Activated CD8-positive, alpha-beta memory T cell treated with anti-CD3 and anti-CD28 coated beads for 1 hour (primary cell): Measurements from ENCODE around the gene DTD1.

Experiments
- DNase-seq, 2 donors: peaks; one replicate each; pipeline ENCODE4 v3.0.0-alpha.2; 2020; ENCODE audit warnings: low read depth in 1 of 2; ENCODE audit errors: extremely low read depth in 1 of 2

The DTD1 gene

DNA sequence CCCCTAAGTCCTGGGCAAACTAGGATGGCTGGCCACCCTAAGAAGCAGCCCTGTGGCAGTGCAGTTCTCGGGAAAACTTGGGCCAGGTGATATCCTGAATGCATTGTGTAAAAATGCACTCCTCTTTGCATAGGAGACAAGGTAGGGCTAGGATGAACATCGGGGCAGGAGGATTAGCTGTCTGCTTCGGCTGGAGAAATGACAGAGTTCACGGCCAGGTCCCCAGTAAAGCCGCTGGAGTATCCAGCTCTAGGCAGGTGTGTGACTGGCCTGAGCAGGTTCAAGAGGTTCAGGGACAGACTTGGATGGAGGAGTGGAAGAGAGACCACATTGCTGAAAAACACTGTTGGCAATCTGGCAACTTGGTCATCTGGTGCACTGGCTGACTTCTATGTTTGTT, 26.4 kb downstream of the DTD1 start:
- no peak for DNase-seq

DNA sequence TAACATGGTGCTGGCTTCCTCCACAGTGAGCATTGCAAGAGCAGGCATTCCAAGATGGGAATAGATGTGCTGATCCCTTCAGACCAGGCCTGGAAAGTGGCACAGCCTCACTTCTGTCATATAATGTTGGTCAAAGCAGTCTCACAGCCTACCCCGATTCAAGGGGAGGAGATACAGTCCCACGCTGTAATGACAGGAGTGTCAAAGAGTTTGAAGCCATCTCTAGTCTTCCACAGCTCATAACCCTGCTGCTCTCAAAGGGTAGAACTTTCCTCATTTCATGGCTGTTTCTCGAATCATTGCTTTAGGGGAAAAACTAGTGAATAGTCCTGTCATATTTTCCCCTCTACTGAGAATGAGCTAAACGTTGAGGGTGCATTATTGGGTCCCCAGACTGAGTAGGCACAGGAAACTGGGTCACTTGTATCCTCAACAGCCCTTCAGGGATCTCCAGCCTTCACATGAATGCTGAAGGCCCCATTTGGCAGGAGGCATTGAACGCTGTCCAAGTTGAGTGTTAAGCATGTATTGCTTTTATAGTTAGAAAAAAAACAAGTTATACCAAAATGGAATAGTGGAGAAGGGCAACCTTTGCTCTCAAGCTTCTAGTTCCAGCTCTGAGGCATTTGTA, 27.3 kb downstream of the DTD1 start:
- no peak for DNase-seq

DNA sequence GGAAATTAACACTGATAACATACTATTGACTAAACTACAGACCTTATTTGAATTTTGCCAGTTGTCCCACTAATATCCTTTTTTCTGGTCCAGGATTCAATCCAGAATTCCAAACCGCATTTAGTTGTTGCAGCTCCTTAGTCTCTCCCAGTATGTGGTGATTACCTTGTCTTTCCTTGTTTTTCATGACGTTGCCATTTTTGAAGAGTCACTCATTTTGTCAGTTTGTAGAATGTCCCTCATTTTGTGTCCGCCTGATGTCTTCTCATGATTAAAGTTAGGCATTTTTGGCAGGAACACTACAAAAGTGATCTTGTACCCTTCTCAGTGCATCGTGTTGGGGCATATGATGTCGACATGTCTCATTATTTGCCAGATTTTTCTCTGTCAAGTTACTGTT, 33.1 kb downstream of the DTD1 start:
- DNase-seq, result no peak

DNA sequence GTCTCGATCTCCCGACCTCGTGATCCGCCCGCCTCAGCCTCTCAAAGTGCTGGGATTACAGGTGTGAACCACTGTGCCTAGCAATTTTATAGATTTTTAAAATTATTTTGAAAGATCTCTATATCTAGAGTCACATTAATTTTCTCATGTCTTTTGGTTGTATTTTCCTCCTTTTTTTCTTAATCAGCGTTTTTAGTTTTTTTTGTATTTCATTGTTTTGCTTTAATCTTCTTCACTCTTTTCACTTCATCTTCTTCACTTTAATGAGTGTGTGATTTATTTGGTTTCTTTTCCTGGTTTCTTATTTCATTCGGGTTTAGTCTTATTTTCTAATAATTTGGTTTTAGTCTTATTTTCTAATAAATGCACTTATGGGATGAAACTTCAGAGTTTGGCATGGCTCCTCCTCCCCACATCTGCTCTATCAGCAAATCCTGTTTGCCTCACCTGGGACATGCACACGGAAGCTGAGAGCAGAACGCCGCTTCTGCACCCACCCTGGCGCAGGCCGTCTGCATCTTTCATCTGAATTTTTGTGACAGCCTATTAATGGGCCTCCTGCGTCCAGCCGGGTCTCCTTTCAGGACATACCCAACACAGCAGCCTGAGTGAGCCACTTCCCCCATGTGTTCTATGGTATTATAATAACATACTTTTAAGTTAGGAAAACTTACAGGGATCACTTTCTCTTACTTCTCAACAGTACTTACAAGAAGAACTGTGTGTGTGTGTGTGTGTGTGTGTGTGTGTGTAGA, 35.5 kb downstream of the DTD1 start:
- no peak for DNase-seq

DNA sequence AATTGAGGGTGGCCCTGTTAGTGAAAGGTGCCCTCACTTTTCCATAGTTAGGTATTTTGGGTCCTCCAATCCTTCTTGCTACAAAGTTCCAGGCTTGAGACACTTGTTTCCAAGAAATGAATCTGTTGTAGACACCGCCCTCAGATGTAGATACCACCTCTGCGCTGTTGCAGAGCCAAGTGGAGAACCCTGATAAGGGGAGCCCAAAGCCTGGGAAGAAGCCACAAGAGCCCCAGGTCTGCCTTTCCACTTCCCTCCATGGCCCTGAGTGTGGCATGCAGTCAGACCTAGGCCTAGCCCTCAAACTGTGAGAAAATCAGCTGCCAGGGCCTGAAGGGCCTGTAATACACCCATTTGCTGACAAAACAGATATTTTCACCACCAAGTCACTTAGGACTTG, 37.1 kb downstream of the DTD1 start:
- no peak for DNase-seq

DNA sequence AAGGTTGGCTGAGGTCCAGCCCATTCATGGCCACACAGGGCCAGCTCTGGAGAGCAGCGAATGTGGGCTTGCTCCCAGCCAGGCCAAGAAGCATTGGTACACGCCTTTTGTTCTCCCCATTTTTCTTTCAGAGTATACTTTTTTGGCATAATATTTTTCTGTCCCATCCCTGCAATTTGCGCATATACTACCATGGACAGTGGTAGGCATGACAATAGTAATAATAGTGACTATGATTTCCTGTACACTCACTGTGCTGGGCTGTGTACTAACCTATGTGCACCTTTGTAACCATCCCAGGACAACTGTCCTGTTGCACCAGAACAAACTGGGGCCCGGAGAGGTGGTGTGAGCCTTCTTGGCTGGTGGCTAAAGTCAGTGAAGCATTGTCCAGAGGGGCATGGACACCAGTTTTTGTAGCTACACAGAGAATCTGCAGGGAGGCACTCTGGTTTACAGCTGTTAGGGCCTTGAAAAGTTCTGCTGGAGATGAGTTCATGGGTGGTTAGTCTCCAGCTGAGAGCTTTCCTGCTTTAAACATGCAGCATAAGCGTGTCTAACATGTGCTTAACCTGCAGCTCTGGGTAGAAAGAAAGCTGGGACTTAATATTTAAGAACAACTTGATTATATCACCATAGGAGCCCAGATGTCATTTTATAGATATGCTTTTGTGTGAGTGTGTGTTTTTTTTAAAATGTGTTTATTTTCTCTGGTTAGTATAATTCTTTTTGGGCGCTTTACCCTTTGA, 38.2 kb downstream of the DTD1 start:
- DNase-seq, result no peak

DNA sequence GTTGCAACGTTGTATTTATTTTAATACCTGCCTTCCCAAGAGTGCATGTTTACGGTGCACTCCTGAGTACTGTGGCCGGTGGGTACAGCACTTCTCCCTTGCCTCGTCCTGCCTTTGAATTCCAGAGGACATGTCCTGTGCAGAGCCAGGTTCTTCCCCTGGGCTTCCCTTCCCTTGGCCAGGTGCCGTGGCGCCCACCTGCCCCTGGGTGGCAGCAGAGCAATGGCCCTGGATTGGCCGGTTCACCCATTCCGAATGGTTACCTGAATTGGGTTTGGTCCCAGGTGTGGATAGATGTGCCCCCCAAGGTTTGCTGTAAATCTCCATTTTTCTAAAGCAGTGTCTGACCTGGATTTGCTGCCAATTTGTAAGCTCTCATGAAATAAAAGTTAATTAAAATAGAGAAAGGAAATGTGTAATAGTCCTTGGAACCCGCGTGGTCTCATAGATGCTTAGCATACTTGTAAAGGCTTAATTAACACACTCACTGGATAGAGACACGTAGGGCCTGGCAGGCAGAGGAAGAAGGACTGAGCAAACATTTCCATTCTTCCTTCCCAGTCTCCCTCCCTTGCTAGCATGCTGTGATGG, 40.6 kb downstream of the DTD1 start:
- no peak for DNase-seq

DNA sequence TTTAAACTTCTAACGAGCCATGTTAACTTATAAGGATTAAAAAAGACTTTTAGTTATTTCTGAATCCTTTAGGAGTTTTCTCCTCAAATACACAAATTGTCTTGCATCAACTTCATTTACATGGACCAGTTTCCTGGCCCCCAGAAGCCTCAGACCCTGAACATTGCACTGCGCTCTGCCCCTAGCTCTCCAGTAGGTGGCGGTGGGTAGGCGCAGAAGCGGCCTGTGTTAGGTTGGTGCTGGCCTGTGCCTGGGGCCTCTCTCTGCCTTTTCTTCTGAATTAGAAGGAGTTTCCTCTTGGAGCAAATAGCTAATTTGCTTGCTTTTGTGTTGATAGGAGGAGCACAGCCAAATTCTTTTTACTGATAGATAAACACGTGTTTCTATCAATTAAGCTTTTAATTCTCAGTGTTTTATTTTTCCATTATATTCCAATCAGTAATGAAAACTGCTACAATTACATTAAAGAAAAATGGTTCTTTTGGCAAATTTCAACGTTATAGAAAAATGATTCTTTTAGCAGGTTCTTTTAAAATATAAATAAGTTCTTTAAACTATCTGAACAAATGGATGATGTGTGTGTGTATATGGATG, 44.4 kb downstream of the DTD1 start:
- DNase-seq, result peak; percentile 5 to 25

DNA sequence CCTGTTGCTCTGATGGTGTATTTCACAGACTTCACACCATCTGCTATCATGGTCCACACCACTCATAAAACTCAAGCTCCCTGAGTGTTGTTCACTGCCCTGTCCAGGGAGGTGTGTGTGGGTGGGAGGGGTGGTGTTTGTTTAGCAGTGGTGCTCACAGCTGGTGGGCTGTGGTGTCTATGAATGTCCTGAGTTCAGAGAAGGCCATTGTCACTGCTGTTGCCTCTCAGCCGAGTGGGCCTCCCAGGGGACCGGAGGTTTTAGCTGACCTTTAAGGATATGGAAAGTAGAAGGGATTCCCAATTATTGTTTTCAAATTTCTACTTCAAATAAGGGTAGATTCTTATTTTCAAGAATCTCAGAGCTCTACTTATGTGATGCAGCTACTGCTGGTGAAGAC, 45.6 kb downstream of the DTD1 start:
- no peak for DNase-seq

DNA sequence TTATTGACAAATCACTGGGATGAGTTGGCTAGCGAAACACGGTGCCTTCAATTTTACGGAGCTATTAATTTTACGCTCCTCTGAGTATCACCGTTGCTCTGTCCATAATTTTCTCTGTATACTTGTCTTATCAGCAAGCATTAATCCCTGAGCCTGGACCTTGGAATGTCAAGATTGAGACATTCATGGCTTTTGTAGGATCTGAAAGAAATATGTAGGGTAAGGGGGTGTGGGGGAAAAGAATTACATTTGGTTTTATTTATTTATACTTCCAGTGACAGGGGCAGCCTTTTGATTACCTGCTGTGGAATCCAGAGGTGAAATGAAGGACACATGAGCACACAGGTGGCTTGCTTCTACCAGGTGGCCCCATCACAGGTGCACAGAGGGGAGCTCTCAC, 46.6 kb downstream of the DTD1 start:
- DNase-seq, result no peak

DNA sequence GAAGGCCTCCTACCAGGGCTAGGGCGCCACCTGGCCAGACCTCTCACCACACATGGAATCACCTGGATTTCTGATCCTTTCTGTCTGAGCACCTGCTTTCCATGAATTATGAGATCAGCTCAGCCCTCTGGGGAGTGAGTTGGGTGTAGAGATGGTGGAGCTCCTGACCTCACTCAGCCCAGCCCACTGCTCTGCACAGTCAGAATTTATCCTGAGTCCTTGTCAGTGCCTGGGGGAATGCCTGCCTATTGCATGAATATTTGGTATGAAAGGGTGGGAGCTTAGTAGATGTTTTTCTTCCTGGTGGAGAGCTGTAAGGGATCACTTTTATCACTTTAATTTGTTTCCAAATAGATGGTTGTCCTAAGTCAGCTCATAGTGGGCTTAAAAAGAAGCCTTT, 47.5 kb downstream of the DTD1 start:
- no peak for DNase-seq

DNA sequence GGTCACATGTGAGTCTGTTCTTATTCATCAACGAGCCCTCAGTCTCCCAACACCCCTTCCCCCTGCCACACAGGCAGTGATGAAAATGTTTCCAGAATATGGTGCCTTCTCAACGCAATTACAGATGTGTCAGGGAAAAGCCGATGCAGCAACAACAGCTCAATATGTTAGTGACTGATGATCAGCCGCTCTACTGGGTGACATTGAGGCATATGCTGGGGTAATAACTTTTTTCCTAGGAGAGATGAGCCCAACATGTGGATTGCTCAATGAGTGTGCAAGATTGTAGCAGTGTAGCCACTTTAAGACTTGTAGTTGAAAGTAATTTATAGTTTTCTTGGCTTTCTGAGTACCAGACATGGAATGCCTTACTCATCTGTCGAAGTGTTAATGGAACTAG, 49.4 kb downstream of the DTD1 start:
- no peak for DNase-seq

DNA sequence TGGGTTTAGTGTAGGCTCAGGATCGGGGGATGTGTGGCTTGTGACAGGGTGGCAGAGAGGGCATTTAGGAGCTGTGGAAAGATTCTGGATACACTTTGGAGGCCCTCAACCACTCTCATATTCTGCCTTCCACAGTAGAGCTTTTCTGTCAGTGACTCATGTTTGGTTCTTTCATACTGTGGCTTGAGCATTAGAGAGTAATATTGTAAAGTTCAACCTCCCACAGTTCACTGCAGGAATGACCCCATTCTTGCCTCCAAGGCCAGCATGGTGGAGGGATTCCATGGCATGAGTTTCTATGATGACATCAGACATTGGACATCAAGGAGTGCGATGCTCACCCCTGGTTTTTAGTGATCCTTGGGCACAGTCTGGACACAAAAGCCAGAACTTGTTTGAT, 50.9 kb downstream of the DTD1 start:
- no peak for DNase-seq

DNA sequence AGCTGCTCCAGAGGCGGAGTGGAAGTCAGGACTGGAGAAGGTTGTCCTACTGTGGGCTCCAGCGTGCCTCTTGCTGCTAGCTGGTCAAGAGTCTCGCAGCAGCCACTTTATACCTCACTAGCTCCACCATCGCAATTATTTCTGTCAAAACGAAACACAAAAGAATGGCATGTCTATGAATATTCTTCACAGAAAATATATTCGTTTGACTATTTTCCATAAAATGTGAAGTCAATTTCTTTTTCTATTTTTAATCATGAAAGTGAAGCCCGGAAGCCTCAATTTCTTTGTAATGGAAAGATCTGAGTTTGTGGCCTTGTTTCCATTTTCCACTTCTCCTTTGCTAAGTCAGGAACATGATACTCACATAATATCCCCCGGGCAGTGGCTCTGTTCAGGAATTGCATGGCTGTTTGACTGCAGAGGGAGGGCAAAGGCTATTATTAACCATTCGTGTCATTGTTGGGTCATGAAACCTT, 51.7 kb downstream of the DTD1 start:
- DNase-seq, result no peak

DNA sequence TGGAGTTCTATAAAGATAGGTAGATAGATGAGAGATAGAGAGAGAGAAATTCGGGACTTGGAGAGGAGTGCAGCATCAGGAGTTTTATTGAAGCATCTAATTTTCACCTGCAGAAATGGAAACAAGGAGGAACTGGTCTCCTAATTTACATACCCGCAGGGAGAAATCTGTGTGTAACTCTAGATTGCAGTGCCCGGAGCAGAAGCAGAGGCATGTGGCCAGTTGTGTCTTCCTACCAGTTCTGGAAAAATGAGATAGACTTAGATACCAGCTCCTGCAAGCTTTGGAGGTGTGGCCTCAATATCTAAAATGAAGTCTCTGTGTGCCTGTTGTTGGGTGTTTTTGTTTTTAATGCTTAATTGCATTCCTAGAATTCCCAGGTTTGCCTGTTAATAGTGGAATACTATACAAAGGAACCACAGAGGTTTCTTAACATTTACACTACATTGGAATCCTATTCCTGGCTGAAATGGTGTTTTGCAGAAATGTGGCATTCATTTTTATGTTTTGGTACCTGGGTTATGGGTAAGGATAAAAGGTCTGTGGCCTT, 57.4 kb downstream of the DTD1 start:
- no peak for DNase-seq

DNA sequence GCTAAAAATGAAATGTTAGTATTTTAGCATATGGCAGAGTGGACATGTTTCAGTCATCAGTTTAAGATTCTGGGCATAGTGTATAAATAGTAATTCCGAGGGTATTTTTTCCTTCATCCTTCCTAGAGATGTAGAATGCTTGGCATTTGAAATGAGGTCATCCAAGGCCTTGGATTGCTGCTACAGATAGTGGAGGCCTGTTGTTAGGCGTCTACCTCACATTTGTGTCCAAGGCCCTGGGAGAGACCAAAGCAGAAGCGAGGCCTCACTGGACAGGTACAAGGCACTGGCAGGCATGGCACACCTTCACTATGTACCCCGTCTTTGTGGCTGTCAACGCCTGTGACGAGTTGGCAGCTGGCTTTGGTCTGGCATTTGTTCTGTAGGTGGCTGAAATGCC, 58.0 kb downstream of the DTD1 start:
- DNase-seq, result no peak

DNA sequence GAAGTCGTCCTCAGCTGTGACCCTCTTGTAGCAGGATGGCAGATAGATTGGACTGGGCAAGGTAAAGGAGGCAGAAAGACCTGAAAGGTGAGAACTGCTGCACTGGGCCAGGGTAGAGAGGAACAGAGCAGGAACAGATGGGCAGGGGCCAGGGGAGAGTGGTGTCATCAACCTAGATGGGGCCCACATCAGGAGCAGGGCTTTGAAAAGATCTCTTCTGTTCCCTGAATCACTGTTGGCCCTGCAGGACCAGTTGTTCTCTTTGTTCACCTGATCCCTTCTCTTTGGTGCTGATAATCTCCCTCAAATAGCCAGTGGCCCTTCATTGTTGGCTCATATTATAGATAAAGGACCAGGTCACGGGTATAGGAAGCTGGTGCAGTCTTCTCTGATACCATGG, 59.9 kb downstream of the DTD1 start:
- DNase-seq, result no peak

DNA sequence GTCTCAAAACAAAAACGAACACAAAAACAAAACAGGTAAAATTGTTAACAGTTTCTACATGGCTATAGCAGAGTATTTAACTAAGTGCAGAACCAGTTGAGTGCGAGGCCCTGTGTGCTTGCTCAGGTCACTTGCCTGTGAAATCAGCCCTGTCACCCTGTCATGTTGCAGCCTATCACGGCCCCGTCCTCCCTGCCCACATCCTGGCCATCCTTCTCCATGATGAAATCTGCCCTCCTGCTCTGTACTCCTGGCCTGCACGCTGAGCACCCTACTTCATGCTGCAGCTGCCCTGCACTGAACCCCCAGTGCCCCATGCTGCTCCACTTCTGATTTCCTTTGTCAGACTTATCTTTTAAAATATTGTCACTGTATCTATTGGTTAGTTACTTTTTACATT, 62.4 kb downstream of the DTD1 start:
- DNase-seq, result no peak

DNA sequence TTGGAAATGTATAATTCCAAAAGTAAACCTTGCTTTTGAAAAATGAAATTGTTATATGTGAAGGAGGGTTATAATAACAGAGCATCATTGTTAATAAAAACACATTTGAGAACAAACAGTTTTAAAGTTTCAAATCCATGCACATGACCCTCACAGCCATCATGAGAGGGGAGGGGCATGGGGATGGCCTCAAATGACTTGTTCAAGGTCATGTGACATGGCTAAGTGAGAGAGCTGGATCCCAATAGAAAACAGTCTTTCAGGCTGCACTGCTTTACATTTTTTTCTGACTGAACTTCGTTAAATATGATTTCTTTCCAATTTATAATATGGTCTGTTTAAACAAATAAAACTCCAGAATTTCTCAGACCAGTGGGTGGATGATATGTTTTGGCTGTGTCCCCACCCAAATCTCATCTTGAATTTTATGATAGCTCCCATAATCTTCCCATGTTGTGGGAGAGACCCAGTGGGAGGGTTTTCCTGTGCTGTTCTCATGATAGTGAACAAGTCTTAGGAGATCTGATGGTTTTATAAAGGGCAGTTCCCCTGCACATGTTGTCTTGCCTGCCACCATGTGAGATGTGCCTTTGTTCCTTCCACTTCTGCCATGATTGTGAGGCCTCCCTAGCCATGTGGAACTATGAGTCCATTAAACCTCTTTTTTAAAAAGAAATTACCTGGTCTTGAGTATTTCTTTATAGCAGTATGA, 66.0 kb downstream of the DTD1 start:
- no peak for DNase-seq

DNA sequence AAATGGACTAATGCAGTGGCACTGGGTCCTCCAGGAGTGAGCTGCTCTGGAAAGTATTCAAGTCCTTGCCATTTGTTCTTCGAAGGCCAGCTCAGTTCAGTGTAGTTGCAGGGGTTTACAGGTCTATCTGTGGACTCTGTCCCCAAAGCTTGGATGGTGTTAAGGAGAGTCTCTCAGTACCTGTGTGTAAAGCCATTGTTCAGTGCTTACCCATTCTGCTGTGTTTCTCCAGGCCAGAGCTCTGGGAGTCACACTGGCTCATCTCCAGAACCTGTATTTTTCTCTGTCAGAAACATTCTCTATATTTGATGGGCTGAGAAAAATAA, 66.6 kb downstream of the DTD1 start:
- DNase-seq, result no peak

DNA sequence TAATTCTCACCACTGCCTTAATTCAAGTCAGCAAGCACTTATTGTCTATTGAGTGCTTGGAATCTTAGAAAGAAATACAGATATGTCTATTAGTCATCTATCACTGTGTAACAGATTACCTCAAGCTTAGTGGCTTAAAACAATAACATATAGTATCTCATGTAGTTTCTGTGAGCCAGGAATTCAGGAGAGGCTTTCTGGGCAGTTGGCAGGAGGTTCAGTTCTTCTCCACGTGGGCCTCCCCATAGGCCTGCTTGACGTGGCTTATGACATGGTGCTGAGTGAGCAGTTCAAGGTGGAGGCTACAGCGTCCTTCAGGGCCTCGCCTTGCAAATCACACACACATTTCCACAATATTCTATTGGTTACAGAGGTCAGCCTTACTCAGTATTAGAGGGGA, 69.7 kb downstream of the DTD1 start:
- no peak for DNase-seq
